Skeletal muscle satellite cell (primary cell): ENCODE data around the gene SAMD1.

Experiments used
- H3K27me3 ChIP-seq: 2 replicates; pipeline ENCODE4 v1.7.0; 2013; ENCODE audit warnings: low read length; ENCODE audit not compliant: control insufficient read depth, insufficient read depth
- H3K36me3 ChIP-seq: 2 replicates; pipeline ENCODE4 v1.7.0; 2013; ENCODE audit warnings: mild to moderate bottlenecking, control low read depth, low read length; ENCODE audit not compliant: insufficient read depth
- H3K4me1 ChIP-seq: 2 replicates; pipeline ENCODE4 v1.7.0; 2013; ENCODE audit warnings: low read length; ENCODE audit not compliant: control insufficient read depth, insufficient read depth
- H3K4me2 ChIP-seq: 2 replicates; pipeline ENCODE4 v1.7.0; 2013; ENCODE audit warnings: mild to moderate bottlenecking, low read length
- H3K4me3 ChIP-seq: 2 replicates; pipeline ENCODE4 v1.7.0; 2013; ENCODE audit warnings: low read length
- H3K9ac ChIP-seq: 2 replicates; pipeline ENCODE4 v1.7.0; 2013; ENCODE audit warnings: mild to moderate bottlenecking, low read depth, low read length, moderate library complexity
- H3K9me3 ChIP-seq: replicated peaks from 2 replicates; pipeline ENCODE4 v1.7.0; 2013; ENCODE audit warnings: mild to moderate bottlenecking, control low read depth, low read length

SAMD1 gene

GRCh38 chr19:14112809-14113385 is 22.3 kb upstream of the SAMD1 start:
- peak overlapping the region; percentile 65 for H3K9ac ChIP-seq
- H3K4me1 ChIP-seq = peaks cover 35% of the 10 kb centered on the region
- H3K4me2 ChIP-seq = peak overlapping the region; percentile 75
- H3K36me3 ChIP-seq = no peaks in the 10 kb centered on the region
- H3K4me3 ChIP-seq = peak overlapping the region; percentile 38
- H3K27me3 ChIP-seq = no peaks in the 10 kb centered on the region
- H3K9me3 ChIP-seq = no peaks in the 10 kb centered on the region

- Histone ChIP-seq H3K4me1 (peaks cover 42% of the 10 kb centered on the region), H3K9ac (peak overlapping the region; percentile 65), H3K9me3 (no peaks in the 10 kb centered on the region), H3K27me3 (no peaks in the 10 kb centered on the region), H3K4me2 (peak overlapping the region; percentile 75), H3K4me3 (peak overlapping the region; percentile 38), H3K36me3 (no peaks in the 10 kb centered on the region)
Observed at GRCh38 chr19:14112051-14112808, 21.7 kb upstream of the SAMD1 start.

- H3K4me3 ChIP-seq = no peak overlapping the region
- H3K4me1 ChIP-seq = peaks cover 40% of the 10 kb centered on the region
- no peaks in the 10 kb centered on the region for H3K9me3 ChIP-seq
- H3K36me3 ChIP-seq = no peaks in the 10 kb centered on the region
- H3K27me3 ChIP-seq = no peaks in the 10 kb centered on the region
- H3K9ac ChIP-seq = no peak overlapping the region
- no peak overlapping the region for H3K4me2 ChIP-seq
Observed at GRCh38 chr19:14111486-14111885, 20.9 kb upstream of the SAMD1 start.

- Histone ChIP-seq H3K9me3 (no peaks in the 10 kb centered on the region), H3K27me3 (no peaks in the 10 kb centered on the region), H3K4me1 (peaks cover 31% of the 10 kb centered on the region), H3K36me3 (no peaks in the 10 kb centered on the region), H3K4me3 (no peak overlapping the region), H3K9ac (no peak overlapping the region), H3K4me2 (no peak overlapping the region)
Observed at GRCh38 chr19:14110650-14111049, 20.1 kb upstream of the SAMD1 start.

GRCh38 chr19:14107581-14108461 is 17.3 kb upstream of the SAMD1 start:
- no peak overlapping the region for H3K4me3 ChIP-seq
- no peak overlapping the region for H3K4me2 ChIP-seq
- H3K9ac ChIP-seq = peak overlapping the region; percentile 9
- peaks cover 7% of the 10 kb centered on the region for H3K36me3 ChIP-seq
- H3K27me3 ChIP-seq = no peaks in the 10 kb centered on the region
- H3K9me3 ChIP-seq = no peaks in the 10 kb centered on the region
- H3K4me1 ChIP-seq = peaks cover 17% of the 10 kb centered on the region

- Histone ChIP-seq H3K27me3 (no peaks in the 10 kb centered on the region), H3K36me3 (peaks cover 16% of the 10 kb centered on the region), H3K4me3 (no peak overlapping the region)
Observed at GRCh38 chr19:14106840-14107239, 16.3 kb upstream of the SAMD1 start.

GRCh38 chr19:14105680-14106079 is 15.1 kb upstream of the SAMD1 start:
- Histone ChIP-seq H3K27me3 (no peaks in the 10 kb centered on the region), H3K4me3 (no peak overlapping the region), H3K36me3 (peaks cover 23% of the 10 kb centered on the region), H3K9me3 (no peaks in the 10 kb centered on the region), H3K4me1 (peaks cover 11% of the 10 kb centered on the region), H3K9ac (no peak overlapping the region), H3K4me2 (no peak overlapping the region)

More at GRCh38 chr19:14106840-14107239, 16.3 kb upstream of the SAMD1 start:
- H3K9me3 ChIP-seq = no peaks in the 10 kb centered on the region
- H3K9ac ChIP-seq = no peak overlapping the region
- H3K4me2 ChIP-seq = no peak overlapping the region
- H3K4me1 ChIP-seq = peaks cover 11% of the 10 kb centered on the region

GRCh38 chr19:14103310-14103709 is 12.8 kb upstream of the SAMD1 start:
- Histone ChIP-seq H3K4me1 (peaks cover 11% of the 10 kb centered on the region), H3K27me3 (no peaks in the 10 kb centered on the region), H3K4me2 (no peak overlapping the region), H3K36me3 (peaks cover 27% of the 10 kb centered on the region), H3K9ac (no peak overlapping the region), H3K4me3 (no peak overlapping the region), H3K9me3 (no peaks in the 10 kb centered on the region)

- peaks cover 31% of the 10 kb centered on the region for H3K36me3 ChIP-seq
Observed at GRCh38 chr19:14102756-14103155, 12.2 kb upstream of the SAMD1 start.

GRCh38 chr19:14102102-14102696 is 11.6 kb upstream of the SAMD1 start:
- Histone ChIP-seq H3K4me3 (no peak overlapping the region), H3K4me1 (peaks cover under 1% of the 10 kb centered on the region), H3K36me3 (peaks cover 37% of the 10 kb centered on the region), H3K9me3 (no peaks in the 10 kb centered on the region), H3K9ac (no peak overlapping the region), H3K4me2 (no peak overlapping the region), H3K27me3 (no peaks in the 10 kb centered on the region)

More at GRCh38 chr19:14102756-14103155, 12.2 kb upstream of the SAMD1 start:
- Histone ChIP-seq H3K9me3 (no peaks in the 10 kb centered on the region), H3K9ac (no peak overlapping the region), H3K27me3 (no peaks in the 10 kb centered on the region), H3K4me1 (peaks cover 6% of the 10 kb centered on the region), H3K4me2 (no peak overlapping the region), H3K4me3 (no peak overlapping the region)

- no peaks in the 10 kb centered on the region for H3K27me3 ChIP-seq
- H3K36me3 ChIP-seq = peaks cover 47% of the 10 kb centered on the region
- H3K4me3 ChIP-seq = no peak overlapping the region
- no peaks in the 10 kb centered on the region for H3K9me3 ChIP-seq
- no peaks in the 10 kb centered on the region for H3K4me1 ChIP-seq
- no peak overlapping the region for H3K4me2 ChIP-seq
- H3K9ac ChIP-seq = no peak overlapping the region
Observed at GRCh38 chr19:14101003-14101545, 10.5 kb upstream of the SAMD1 start.
